AG09309 (cell line): ENCODE measurements around the gene TGFBR2.

Experiments used
- DNase-seq: peaks from one replicate; pipeline ENCODE4 v3.0.0-alpha.2; 2010; ENCODE audit warnings: low read depth
- H3K4me3 ChIP-seq: 2 replicates; pipeline ENCODE4 v1.5.1; 2011; ENCODE audit warnings: mild to moderate bottlenecking, low read depth, low read length, moderate library complexity; ENCODE audit not compliant: control insufficient read depth
- TF ChIP-seq, protein P1 (sequence below): IDR thresholded peaks from 2 replicates; pipeline ENCODE4 v1.5.1; 2011; ENCODE audit warnings: mild to moderate bottlenecking, low read depth, low read length, inconsistent platforms; ENCODE audit not compliant: insufficient read depth, control insufficient read depth; ENCODE audit errors: missing control alignments

Gene TGFBR2

DNA sequence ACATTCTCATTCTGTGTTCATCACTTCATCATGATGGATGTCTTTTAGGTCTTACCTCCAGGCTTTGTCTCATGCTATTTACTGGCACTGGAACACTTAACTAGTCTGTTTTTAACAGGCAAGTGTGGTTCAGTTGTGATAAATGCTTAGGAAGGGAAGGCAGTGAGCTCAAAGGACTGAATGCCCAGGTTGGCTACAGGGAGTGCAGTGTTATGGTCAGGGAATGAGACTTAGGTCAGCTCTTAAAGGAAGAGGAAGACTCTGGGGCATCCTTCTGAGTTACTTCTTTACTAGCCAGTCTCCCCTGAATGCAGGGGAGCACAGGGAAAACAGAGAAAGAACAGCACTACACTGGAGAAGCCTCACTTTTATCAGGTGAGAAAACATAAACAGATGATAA, 72.6 kb downstream of the TGFBR2 start:
- DNase-seq: no peak
- no peak overlapping the region for H3K4me3 ChIP-seq
- TF ChIP-seq, protein P1, sequence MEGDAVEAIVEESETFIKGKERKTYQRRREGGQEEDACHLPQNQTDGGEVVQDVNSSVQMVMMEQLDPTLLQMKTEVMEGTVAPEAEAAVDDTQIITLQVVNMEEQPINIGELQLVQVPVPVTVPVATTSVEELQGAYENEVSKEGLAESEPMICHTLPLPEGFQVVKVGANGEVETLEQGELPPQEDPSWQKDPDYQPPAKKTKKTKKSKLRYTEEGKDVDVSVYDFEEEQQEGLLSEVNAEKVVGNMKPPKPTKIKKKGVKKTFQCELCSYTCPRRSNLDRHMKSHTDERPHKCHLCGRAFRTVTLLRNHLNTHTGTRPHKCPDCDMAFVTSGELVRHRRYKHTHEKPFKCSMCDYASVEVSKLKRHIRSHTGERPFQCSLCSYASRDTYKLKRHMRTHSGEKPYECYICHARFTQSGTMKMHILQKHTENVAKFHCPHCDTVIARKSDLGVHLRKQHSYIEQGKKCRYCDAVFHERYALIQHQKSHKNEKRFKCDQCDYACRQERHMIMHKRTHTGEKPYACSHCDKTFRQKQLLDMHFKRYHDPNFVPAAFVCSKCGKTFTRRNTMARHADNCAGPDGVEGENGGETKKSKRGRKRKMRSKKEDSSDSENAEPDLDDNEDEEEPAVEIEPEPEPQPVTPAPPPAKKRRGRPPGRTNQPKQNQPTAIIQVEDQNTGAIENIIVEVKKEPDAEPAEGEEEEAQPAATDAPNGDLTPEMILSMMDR: no peak

DNA sequence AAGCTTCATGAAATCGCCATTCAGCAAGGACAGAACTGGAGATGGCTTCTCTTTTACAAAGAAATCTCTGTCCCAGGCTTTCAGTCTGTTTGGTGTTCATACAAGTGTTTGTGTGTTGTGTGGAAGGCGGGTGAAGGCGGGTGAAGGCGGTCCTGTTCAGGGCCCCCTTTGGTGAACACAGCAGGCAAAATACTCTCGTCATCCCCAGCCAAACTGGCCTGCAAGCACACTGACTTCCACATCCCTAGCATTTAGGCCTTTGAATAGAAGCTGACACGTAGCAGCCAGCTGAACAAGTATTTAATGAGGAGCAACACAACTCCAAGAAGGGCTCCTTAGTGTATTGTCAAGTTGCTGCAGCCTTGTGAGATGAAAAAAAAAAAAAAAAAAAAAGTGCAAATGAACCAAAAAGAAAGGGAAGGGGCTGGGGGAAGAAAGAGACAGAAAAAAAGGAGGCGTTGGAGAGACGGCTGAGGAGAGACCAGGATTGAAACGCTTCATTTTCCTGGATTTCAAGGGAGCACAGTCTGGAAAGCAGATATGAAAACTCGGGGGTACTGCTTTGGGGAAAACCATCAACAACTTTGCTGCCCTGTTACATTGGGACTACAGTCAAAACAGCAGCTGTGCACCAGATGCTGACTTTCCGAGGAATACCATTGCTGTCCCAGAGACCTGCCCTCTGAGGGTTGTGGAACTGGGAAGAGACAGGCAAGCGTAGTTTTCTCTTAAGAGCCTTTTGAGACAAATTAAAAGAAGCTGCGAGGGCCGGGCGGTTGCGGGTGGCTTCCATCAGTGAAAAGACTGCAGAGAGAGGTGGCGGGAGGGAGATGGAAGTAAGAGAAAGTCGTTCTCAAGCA, 74.6 kb downstream of the TGFBR2 start:
- H3K4me3 ChIP-seq: no peak overlapping the region; the same call in 1 of the 2 replicates
- peak; percentile 45 for DNase-seq
- TF ChIP-seq, protein P1: no peak

DNA sequence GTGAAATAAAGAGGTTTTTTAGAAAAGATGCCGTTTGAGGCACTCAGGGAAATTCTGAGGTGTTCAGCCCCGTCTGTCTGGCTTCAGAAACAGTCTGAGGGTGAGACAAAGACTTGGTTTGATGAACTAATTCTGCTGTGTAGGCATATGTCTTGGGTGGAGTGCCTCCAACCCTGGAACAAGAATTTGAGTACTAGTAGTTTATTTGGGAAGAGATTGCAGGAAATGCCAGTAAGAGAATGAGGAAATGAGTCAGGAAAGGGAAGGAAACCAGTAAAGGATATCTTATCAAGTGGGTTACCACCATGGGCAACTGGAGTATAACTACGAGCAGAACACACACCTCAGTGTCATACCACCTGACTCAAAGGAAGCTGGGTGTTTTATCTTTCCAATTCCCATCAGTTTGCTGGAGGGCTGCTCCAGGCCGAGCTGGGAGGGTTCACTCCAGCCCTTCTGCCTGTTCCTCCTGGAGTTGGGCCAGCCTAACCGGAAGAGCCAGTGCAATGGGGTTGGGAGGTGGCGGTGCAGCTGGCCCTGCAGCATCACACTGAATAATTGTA, 75.3 kb downstream of the TGFBR2 start:
- TF ChIP-seq, protein P1: no peak

DNA sequence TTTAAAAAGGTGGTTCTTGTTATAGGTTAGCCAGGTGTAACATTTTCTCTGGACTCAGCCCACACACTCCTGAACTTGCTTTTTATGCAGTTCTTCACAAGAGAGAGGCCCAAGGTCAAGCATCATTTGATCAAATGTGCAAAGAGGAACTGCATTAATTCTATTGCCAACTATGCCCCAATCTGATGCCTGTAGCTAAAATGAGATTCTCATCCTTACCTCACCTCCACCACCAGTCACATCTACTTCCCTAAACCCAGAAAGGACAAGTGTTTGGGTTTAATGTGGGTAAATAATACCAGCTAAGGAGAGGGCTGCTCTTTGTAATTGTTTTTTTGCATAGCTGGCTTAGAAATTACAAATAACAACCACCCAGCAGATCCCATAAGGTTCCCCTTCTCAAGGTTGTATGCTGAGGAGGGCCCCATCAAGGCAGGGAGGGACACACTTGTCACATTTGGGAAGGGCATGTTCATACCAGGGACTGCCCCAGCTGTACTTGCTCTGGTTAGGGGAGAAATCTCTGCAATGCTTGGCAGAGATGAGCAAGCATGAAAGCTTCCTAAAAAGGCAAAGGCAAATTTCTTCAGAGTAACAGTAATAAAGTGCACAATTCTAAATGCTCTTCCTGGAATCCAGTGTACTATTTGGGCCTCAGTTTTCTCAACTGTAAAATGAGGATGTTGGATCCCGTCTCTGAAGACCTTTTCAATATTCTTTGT, 76.2 kb downstream of the TGFBR2 start:
- H3K4me3 ChIP-seq: no peak overlapping the region
- no peak for DNase-seq
- TF ChIP-seq, protein P1: no peak

More for the DNA sequence above, 75.3 kb downstream of the TGFBR2 start:
- no peak overlapping the region; the same call in 1 of the 2 replicates for H3K4me3 ChIP-seq
- no peak for DNase-seq

DNA sequence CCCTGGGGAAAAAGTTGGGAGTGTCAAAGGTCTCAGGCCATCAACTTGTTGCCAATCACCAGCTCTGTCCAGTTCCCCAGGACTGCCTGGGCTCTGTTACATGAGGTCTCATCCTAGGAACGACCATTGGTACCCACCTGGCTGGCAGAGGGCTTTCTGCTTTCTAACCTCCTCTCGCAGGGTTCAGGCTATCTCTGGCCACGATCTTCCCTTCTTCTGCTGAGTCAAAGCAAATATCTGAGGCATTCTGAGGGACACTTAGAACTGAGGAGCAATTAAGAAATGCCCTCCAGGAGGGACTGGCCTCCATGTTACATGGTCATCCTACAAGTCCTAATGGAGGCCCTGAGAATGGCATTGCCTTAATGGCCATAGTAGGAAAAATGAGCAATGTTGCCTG, 77.4 kb downstream of the TGFBR2 start:
- no peak for DNase-seq
- H3K4me3 ChIP-seq: no peak overlapping the region
- TF ChIP-seq, protein P1: no peak

DNA sequence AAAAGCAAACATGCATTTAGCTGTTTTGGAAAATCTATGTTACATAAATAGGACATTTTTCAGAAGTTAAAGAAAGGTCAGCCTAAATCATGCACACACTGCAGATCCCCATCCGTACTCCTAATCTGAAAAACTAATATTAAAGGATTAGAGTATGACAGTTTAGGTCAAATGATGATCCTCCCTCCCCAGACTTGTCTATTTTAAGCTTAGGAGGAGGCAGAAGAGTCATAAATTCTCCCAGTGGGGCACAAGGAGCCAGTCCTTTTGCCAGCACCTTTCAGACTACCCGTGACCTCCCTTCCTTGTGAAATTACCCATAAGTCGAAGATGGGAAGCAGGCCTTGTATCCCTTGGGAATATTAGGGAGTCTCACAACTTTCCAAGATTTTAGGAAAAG, 78.0 kb downstream of the TGFBR2 start:
- DNase-seq: no peak
- H3K4me3 ChIP-seq: no peak overlapping the region
- TF ChIP-seq, protein P1: no peak
